ENCODE measurements around the gene ADGRA1.

GRCh38 chr10:133075346-133076137, 12.2 kb upstream of the ADGRA1 start:
- TF ChIP-seq, protein P1, sequence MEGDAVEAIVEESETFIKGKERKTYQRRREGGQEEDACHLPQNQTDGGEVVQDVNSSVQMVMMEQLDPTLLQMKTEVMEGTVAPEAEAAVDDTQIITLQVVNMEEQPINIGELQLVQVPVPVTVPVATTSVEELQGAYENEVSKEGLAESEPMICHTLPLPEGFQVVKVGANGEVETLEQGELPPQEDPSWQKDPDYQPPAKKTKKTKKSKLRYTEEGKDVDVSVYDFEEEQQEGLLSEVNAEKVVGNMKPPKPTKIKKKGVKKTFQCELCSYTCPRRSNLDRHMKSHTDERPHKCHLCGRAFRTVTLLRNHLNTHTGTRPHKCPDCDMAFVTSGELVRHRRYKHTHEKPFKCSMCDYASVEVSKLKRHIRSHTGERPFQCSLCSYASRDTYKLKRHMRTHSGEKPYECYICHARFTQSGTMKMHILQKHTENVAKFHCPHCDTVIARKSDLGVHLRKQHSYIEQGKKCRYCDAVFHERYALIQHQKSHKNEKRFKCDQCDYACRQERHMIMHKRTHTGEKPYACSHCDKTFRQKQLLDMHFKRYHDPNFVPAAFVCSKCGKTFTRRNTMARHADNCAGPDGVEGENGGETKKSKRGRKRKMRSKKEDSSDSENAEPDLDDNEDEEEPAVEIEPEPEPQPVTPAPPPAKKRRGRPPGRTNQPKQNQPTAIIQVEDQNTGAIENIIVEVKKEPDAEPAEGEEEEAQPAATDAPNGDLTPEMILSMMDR (IDR thresholded peaks at IDR 0.05; ENCODE audit: low read length), result no peak
- TF ChIP-seq EZH2 (IDR thresholded peaks at IDR 0.05; ENCODE audit: borderline replicate concordance, low read length), result no peak

All from OCI-LY1 (cell line).